SJCRH30 (cell line): ENCODE measurements around the gene SRSF7. TPM values are rescaled to one million over a fixed set of nuclear protein-coding genes. Genes with fewer than 3 reads are reported as not detected.
"Not testable (repeated sequence)": the region's sequence is repeated elsewhere in the genome, so short reads cannot be mapped to it uniquely, and the experiment has no call there.

ENCODE experiments used
- DNase-seq, 2 experiments: peaks; one replicate each; pipeline ENCODE4 v3.0.0-alpha.2; 2015 to 2020
- H3K27ac ChIP-seq: fragments of 250-450 bp; sonication (Bioruptor Pico); 2 replicates; pipeline ENCODE4 v1.5.1; 2020; ENCODE audit warnings: mild to moderate bottlenecking, moderate library complexity
- H3K27me3 ChIP-seq: fragments of 250-450 bp; sonication (Bioruptor Pico); 2 replicates; pipeline ENCODE4 v1.5.1; 2020; ENCODE audit warnings: mild to moderate bottlenecking, moderate library complexity
- H3K36me3 ChIP-seq: fragments of 250-450 bp; sonication (Bioruptor Pico); 2 replicates; pipeline ENCODE4 v1.5.1; 2020; ENCODE audit warnings: mild to moderate bottlenecking, moderate library complexity
- H3K4me1 ChIP-seq: fragments of 250-450 bp; sonication (Bioruptor Pico); 2 replicates; pipeline ENCODE4 v1.5.1; 2020; ENCODE audit warnings: mild to moderate bottlenecking, moderate library complexity
- H3K4me3 ChIP-seq: fragments of 250-450 bp; sonication (Bioruptor Pico); 2 replicates; pipeline ENCODE4 v1.5.1; 2020; ENCODE audit warnings: mild to moderate bottlenecking, moderate library complexity
- H3K9me3 ChIP-seq: fragments of 250-450 bp; sonication (Bioruptor Pico); replicated peaks from 2 replicates; pipeline ENCODE4 v1.5.1; 2020; ENCODE audit warnings: mild to moderate bottlenecking, moderate library complexity
- total RNA-seq: library from RNA; depleted of rRNA; stranded (reverse); fragments of >200 nt; shearing (Covaris generic); gene quantifications from 2 replicates; pipeline ENCODE4 v1.2.3, GENCODE V29; 2014

The SRSF7 gene
- total RNA-seq, 1 experiment from 2014 or later, result 367 TPM

- Histone ChIP-seq H3K4me3 (no peak overlapping the region), H3K4me1 (peaks cover 7% of the 10 kb centered on the region), H3K27me3 (no peaks in the 10 kb centered on the region), H3K36me3 (no peaks in the 10 kb centered on the region), H3K27ac (no peak overlapping the region), H3K9me3 (no peaks in the 10 kb centered on the region)
- no peak for DNase-seq
Observed at GRCh38 chr2:38709567-38710194, 41.5 kb downstream of the SRSF7 start.

- H3K36me3 ChIP-seq, result no peaks in the 10 kb centered on the region
- H3K27me3 ChIP-seq, result no peaks in the 10 kb centered on the region
- no peak for DNase-seq
- H3K4me1 ChIP-seq, result peaks cover 7% of the 10 kb centered on the region
- no peak overlapping the region for H3K27ac ChIP-seq
- H3K4me3 ChIP-seq, result no peak overlapping the region
- H3K9me3 ChIP-seq, result no peaks in the 10 kb centered on the region
Observed at GRCh38 chr2:38708900-38709566, 42.1 kb downstream of the SRSF7 start.

GRCh38 chr2:38708491-38708890 lies 42.7 kb downstream of the SRSF7 start:
- DNase-seq, H3K36me3 ChIP-seq, H3K4me1 ChIP-seq: not testable (repeated sequence)

GRCh38 chr2:38706846-38707345 lies 44.3 kb downstream of the SRSF7 start:
- DNase-seq, result peak; percentile 57 to 76
- H3K4me1 ChIP-seq, result peaks cover 18% of the 10 kb centered on the region
- peak overlapping the region; percentile 25; the same call in 1 of the 2 replicates for H3K27ac ChIP-seq
- no peaks in the 10 kb centered on the region for H3K36me3 ChIP-seq
- H3K4me3 ChIP-seq, result no peak overlapping the region
- H3K27me3 ChIP-seq, result no peaks in the 10 kb centered on the region
- H3K9me3 ChIP-seq, result no peaks in the 10 kb centered on the region

More at GRCh38 chr2:38708491-38708890, 42.7 kb downstream of the SRSF7 start:
- not testable (repeated sequence) for H3K27me3 ChIP-seq, H3K27ac ChIP-seq, H3K9me3 ChIP-seq, H3K4me3 ChIP-seq

- H3K4me3 ChIP-seq, result no peak overlapping the region
- DNase-seq, result no peak
- H3K36me3 ChIP-seq, result no peaks in the 10 kb centered on the region
- H3K27ac ChIP-seq, result no peak overlapping the region
- no peaks in the 10 kb centered on the region for H3K27me3 ChIP-seq
- H3K4me1 ChIP-seq, result peaks cover 19% of the 10 kb centered on the region
- H3K9me3 ChIP-seq, result peaks cover 4% of the 10 kb centered on the region; the same call in 1 of the 2 replicates
Observed at GRCh38 chr2:38704664-38705063, 46.5 kb downstream of the SRSF7 start.

- H3K9me3 ChIP-seq, H3K27me3 ChIP-seq, H3K4me3 ChIP-seq, H3K27ac ChIP-seq, DNase-seq, H3K36me3 ChIP-seq: not testable (repeated sequence)
- peaks cover 19% of the 10 kb centered on the region for H3K4me1 ChIP-seq
Observed at GRCh38 chr2:38703336-38703735, 47.8 kb downstream of the SRSF7 start.

GRCh38 chr2:38702413-38702812 lies 48.7 kb downstream of the SRSF7 start:
- peaks cover 4% of the 10 kb centered on the region; the same call in 1 of the 2 replicates for H3K9me3 ChIP-seq
- H3K27me3 ChIP-seq, result no peaks in the 10 kb centered on the region
- H3K27ac ChIP-seq, result peak overlapping the region; percentile 48
- peak; percentile 64 to 85 for DNase-seq
- no peaks in the 10 kb centered on the region for H3K36me3 ChIP-seq
- H3K4me1 ChIP-seq, result peaks cover 18% of the 10 kb centered on the region
- H3K4me3 ChIP-seq, result no peak overlapping the region

GRCh38 chr2:38701542-38701941 lies 49.6 kb downstream of the SRSF7 start:
- DNase-seq, result no peak
- H3K27ac ChIP-seq, result no peak overlapping the region

GRCh38 chr2:38700881-38701458 lies 50.2 kb downstream of the SRSF7 start:
- peaks cover 4% of the 10 kb centered on the region; the same call in 1 of the 2 replicates for H3K9me3 ChIP-seq
- no peak for DNase-seq

More at GRCh38 chr2:38701542-38701941, 49.6 kb downstream of the SRSF7 start:
- H3K4me3 ChIP-seq, result no peak overlapping the region
- no peaks in the 10 kb centered on the region for H3K27me3 ChIP-seq
- H3K4me1 ChIP-seq, result peaks cover 12% of the 10 kb centered on the region
- H3K9me3 ChIP-seq, result peaks cover 4% of the 10 kb centered on the region; the same call in 1 of the 2 replicates
- no peaks in the 10 kb centered on the region for H3K36me3 ChIP-seq

GRCh38 chr2:38700113-38700785 lies 50.9 kb downstream of the SRSF7 start:
- Histone ChIP-seq H3K36me3 (no peaks in the 10 kb centered on the region), H3K27ac (no peak overlapping the region), H3K4me3 (no peak overlapping the region), H3K27me3 (no peaks in the 10 kb centered on the region), H3K9me3 (peaks cover 4% of the 10 kb centered on the region; the same call in 1 of the 2 replicates), H3K4me1 (peaks cover 12% of the 10 kb centered on the region)
- no peak for DNase-seq

More at GRCh38 chr2:38700881-38701458, 50.2 kb downstream of the SRSF7 start:
- H3K27me3 ChIP-seq, result no peaks in the 10 kb centered on the region
- no peak overlapping the region for H3K4me3 ChIP-seq
- H3K27ac ChIP-seq, result no peak overlapping the region
- no peaks in the 10 kb centered on the region for H3K36me3 ChIP-seq
- H3K4me1 ChIP-seq, result peaks cover 12% of the 10 kb centered on the region

GRCh38 chr2:38698467-38699003 lies 52.6 kb downstream of the SRSF7 start:
- H3K27ac ChIP-seq, result no peak overlapping the region
- no peaks in the 10 kb centered on the region for H3K27me3 ChIP-seq
- H3K9me3 ChIP-seq, result peaks cover 4% of the 10 kb centered on the region; the same call in 1 of the 2 replicates
- H3K36me3 ChIP-seq, result no peaks in the 10 kb centered on the region; the same call in 1 of the 2 replicates
- peaks cover 12% of the 10 kb centered on the region for H3K4me1 ChIP-seq
- no peak overlapping the region for H3K4me3 ChIP-seq
- DNase-seq, result no peak

- no peaks in the 10 kb centered on the region; the same call in 1 of the 2 replicates for H3K36me3 ChIP-seq
- H3K9me3 ChIP-seq, result peaks cover 4% of the 10 kb centered on the region; the same call in 1 of the 2 replicates
- no peak overlapping the region for H3K27ac ChIP-seq
- no peak for DNase-seq
- H3K4me3 ChIP-seq, result no peak overlapping the region
- H3K27me3 ChIP-seq, result no peaks in the 10 kb centered on the region
- peaks cover 5% of the 10 kb centered on the region for H3K4me1 ChIP-seq
Observed at GRCh38 chr2:38697116-38697840, 53.9 kb downstream of the SRSF7 start.
